ENCODE measurements around the gene MFGE8. TPM values are rescaled to one million over a fixed set of nuclear protein-coding genes. Genes with fewer than 3 reads are reported as not detected.

MFGE8 gene
- total RNA-seq, 6 experiments from 2014 or later = 9.7 to 20.4 (median 17.6) TPM

DNA sequence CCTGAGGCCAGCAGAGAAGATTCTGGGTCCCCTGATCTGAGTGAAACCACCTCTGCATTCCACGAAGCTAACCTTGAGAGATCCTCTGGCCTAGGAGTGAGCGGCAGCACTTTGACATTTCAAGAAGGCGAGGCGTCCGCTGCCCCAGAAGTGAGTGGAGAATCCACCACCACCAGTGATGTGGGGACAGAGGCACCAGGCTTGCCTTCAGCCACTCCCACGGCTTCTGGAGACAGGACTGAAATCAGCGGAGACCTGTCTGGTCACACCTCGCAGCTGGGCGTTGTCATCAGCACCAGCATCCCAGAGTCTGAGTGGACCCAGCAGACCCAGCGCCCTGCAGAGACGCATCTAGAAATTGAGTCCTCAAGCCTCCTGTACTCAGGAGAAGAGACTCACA lies 54.2 kb downstream of the MFGE8 start:
- no peak overlapping the region for H3K27ac ChIP-seq
- no peaks in the 10 kb centered on the region for H3K27me3 ChIP-seq
- no peaks in the 10 kb centered on the region for H3K9me3 ChIP-seq
- ATAC-seq (no peak), DNase-seq (peak in 1 of 3 donors; percentile 31)
- H3K36me3 ChIP-seq = no peaks in the 10 kb centered on the region
- TF ChIP-seq, protein P1, sequence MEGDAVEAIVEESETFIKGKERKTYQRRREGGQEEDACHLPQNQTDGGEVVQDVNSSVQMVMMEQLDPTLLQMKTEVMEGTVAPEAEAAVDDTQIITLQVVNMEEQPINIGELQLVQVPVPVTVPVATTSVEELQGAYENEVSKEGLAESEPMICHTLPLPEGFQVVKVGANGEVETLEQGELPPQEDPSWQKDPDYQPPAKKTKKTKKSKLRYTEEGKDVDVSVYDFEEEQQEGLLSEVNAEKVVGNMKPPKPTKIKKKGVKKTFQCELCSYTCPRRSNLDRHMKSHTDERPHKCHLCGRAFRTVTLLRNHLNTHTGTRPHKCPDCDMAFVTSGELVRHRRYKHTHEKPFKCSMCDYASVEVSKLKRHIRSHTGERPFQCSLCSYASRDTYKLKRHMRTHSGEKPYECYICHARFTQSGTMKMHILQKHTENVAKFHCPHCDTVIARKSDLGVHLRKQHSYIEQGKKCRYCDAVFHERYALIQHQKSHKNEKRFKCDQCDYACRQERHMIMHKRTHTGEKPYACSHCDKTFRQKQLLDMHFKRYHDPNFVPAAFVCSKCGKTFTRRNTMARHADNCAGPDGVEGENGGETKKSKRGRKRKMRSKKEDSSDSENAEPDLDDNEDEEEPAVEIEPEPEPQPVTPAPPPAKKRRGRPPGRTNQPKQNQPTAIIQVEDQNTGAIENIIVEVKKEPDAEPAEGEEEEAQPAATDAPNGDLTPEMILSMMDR (IDR thresholded peaks at IDR 0.05) = no peak
- TF ChIP-seq POLR2A (IDR thresholded peaks at IDR 0.05) = no peak
- no peak overlapping the region for H3K4me3 ChIP-seq
- H3K4me1 ChIP-seq = no peaks in the 10 kb centered on the region
- intact Hi-C loops (cut with DNase I) = no loop called here
- whole genome bisulfite sequencing (ENCODE audit: insufficient coverage, low coverage, low lambda C conversion rate, missing lambda C conversion rate) = 33% methylated on average over 1 of the region's 11 CpGs

DNA sequence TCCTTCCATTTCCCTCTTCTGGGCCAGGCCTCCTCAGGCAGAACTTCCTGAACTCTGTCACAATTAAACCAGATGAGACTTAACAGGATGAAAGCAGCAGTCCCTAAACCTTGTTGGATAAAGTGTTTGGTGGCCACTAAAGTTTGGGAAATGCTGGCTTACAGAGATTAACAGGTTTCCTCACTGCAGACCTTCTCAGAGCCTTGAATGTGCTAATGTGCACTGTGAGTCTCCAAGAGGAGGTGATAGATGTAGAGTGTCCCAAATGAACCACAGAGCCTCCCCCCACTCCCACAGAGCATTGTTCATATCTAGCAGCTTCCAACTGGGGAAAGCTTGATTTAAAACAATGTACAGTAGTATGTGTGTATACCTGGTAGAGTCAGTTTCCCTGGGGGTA lies 60.7 kb downstream of the MFGE8 start:
- Histone ChIP-seq H3K4me3 (no peak overlapping the region), H3K36me3 (no peaks in the 10 kb centered on the region), H3K27me3 (no peaks in the 10 kb centered on the region), H3K27ac (no peak overlapping the region), H3K4me1 (no peaks in the 10 kb centered on the region), H3K9me3 (no peaks in the 10 kb centered on the region)
- DNase-seq (no peak), ATAC-seq (no peak)
- intact Hi-C loops (cut with DNase I) = no loop called here
- TF ChIP-seq, protein P1 (IDR thresholded peaks at IDR 0.05) = no peak
- no peak for TF ChIP-seq POLR2A (IDR thresholded peaks at IDR 0.05)

DNA sequence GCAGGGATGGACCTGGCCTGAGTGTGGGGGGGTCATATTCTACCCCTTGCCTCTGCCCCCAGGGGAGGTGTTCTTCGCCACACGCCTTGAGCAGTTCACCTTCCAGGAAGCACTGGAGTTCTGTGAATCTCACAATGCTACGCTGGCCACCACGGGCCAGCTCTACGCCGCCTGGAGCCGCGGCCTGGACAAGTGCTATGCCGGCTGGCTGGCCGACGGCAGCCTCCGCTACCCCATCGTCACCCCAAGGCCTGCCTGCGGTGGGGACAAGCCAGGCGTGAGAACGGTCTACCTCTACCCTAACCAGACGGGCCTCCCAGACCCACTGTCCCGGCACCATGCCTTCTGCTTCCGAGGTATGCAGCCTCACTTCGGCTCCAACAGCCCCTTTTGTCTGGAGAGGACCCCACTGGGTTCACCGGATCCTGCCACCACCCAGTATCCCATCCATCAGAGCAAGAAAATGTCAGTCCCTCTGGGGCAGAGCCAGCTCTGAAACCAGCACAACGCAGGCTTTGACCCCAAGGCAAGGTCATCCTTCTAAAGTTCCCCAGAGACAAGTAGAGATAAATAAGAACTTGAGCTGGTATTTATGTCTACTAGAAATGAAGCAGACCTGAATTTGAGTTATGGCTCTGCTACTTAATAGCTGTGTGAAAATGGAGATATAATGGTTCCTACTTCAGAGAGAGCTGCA lies 63.7 kb downstream of the MFGE8 start:
- intact Hi-C loops (cut with DNase I) = no loop called here
- peak in 1 of 4 donors; percentile 18 for ATAC-seq
- H3K27ac ChIP-seq = no peak overlapping the region
- no peak overlapping the region for H3K4me3 ChIP-seq
- H3K4me1 ChIP-seq = no peaks in the 10 kb centered on the region
- no peaks in the 10 kb centered on the region for H3K27me3 ChIP-seq
- no peaks in the 10 kb centered on the region for H3K36me3 ChIP-seq
- no peaks in the 10 kb centered on the region for H3K9me3 ChIP-seq
- 30% methylated on average over 3 of the region's 22 CpGs for WGBS (ENCODE audit: insufficient coverage, low coverage, low lambda C conversion rate, missing lambda C conversion rate)
- TF ChIP-seq, protein P1 (IDR thresholded peaks at IDR 0.05) = no peak
- no peak for TF ChIP-seq POLR2A (IDR thresholded peaks at IDR 0.05)
- DNase-seq = no peak

Other genes with a start within 250 kb of the MFGE8 start
- under 1 TPM in 1 of 6 experiments, not detected in 5; 0.07 TPM for gene ACAN, start 109.9 kb downstream of the MFGE8 start, total RNA-seq
- gene HAPLN3, start 17.8 kb downstream of the MFGE8 start, total RNA-seq = 1 to 10 TPM in 1 of 6 experiments, under 1 TPM in 4, not detected in 1; 0.12 to 1.2 (median 0.25) TPM
- 100 to 1,000 TPM; 136 to 392 (median 315) TPM for gene ABHD2, start 175.1 kb upstream of the MFGE8 start, total RNA-seq

All from right lobe of liver (tissue), 6 donors.